PC-9 (cell line): Measurements from ENCODE around the gene NOXO1. TPM values are rescaled to one million over a fixed set of nuclear protein-coding genes. Genes with fewer than 3 reads are reported as not detected.

Source experiments
- BruUV-seq: library from RNA; stranded (reverse); fragments of 400-500 nt; replicated peaks from 2 replicates; lab custom pipeline; 2021; lab: Mats Ljungman, UMichigan
- CTCF ChIA-PET: fragments of 300-600 bp; sonication (Branson Sonifier 250); formaldehyde crosslinking; loops from one replicate; lab custom pipeline; 2022; ENCODE audit warnings: antibody characterized with exemption; lab: Charles Lee
- POLR2A ChIA-PET: fragments of 300-600 bp; sonication (Branson Sonifier 250); formaldehyde crosslinking; loops from one replicate; lab custom pipeline; 2022; ENCODE audit warnings: antibody characterized with exemption; ENCODE audit not compliant: unreplicated experiment; lab: Charles Lee
- DNase-seq, 2 experiments: peaks; one replicate each; pipeline versions ENCODE4 v3.0.0 to v3.0.0-alpha.2; 2015 to 2022; ENCODE audit warnings: mixed read lengths in 1 of 2
- H2AFZ ChIP-seq: fragments of 200-600 bp; sonication (generic); 2 replicates; pipeline ENCODE4 v1.8.1; 2017; ENCODE audit warnings: antibody characterized with exemption
- H3F3A ChIP-seq: fragments of 200-600 bp; sonication (generic); 2 replicates; pipeline ENCODE4 v1.8.1; 2017; ENCODE audit warnings: antibody characterized with exemption, mild to moderate bottlenecking, low read depth; ENCODE audit not compliant: insufficient read depth
- H3K27ac ChIP-seq: fragments of 200-600 bp; sonication (generic); 2 replicates; pipeline ENCODE4 v1.6.1; 2016; ENCODE audit warnings: mixed run types
- H3K27me3 ChIP-seq: fragments of 200-600 bp; sonication (generic); 2 replicates; pipeline ENCODE4 v1.6.1; 2016; ENCODE audit warnings: low read depth, mixed run types; ENCODE audit not compliant: insufficient read depth
- H3K36me3 ChIP-seq: fragments of 200-600 bp; sonication (generic); 2 replicates; pipeline ENCODE4 v1.6.1; 2016; ENCODE audit warnings: low read depth, mixed run types
- H3K4me1 ChIP-seq: fragments of 200-600 bp; sonication (generic); replicated peaks from 2 replicates; pipeline ENCODE4 v1.6.1; 2016; ENCODE audit warnings: mixed run types; ENCODE audit not compliant: insufficient read depth
- H3K4me2 ChIP-seq: fragments of 200-600 bp; sonication (generic); 2 replicates; pipeline ENCODE4 v1.6.1; 2017; ENCODE audit warnings: mixed run types
- H3K4me3 ChIP-seq: fragments of 200-600 bp; sonication (generic); 2 replicates; pipeline ENCODE4 v1.6.1; 2016; ENCODE audit warnings: mixed run types
- H3K79me2 ChIP-seq: fragments of 200-600 bp; sonication (generic); 2 replicates; pipeline ENCODE4 v1.6.1; 2017; ENCODE audit warnings: low read depth, mixed run types
- H3K9me2 ChIP-seq: fragments of 200-600 bp; sonication (generic); 2 replicates; pipeline ENCODE4 v1.8.1; 2017; ENCODE audit warnings: mild to moderate bottlenecking; ENCODE audit not compliant: insufficient read depth
- H3K9me3 ChIP-seq: fragments of 200-600 bp; sonication (generic); 2 replicates; pipeline ENCODE4 v1.8.1; 2016; ENCODE audit warnings: low read depth; ENCODE audit not compliant: insufficient read depth
- H4K20me1 ChIP-seq: fragments of 200-600 bp; sonication (generic); 2 replicates; pipeline ENCODE4 v1.8.1; 2017; ENCODE audit not compliant: insufficient read depth
- EZH2 ChIP-seq: fragments of 200-600 bp; sonication (generic); IDR thresholded peaks from 2 replicates; pipeline ENCODE4 v1.8.0; 2017; ENCODE audit warnings: antibody characterized with exemption, low read depth
- intact Hi-C: fragments of 100-400 bp; cut with micrococcal nuclease; formaldehyde crosslinking; loops from one replicate; pipeline ENCODE4 v1.10.0; 2022; ENCODE audit not compliant: unreplicated experiment
- total RNA-seq: library from RNA; stranded (reverse); gene quantifications from 2 replicates; pipeline ENCODE4 v1.2.3, GENCODE V29; 2021
- TF ChIP-seq, protein P1 (sequence below): fragments of 200-600 bp; sonication (generic); conservative IDR thresholded peaks from 2 replicates; pipeline ENCODE4 v1.6.1; 2017; ENCODE audit warnings: mixed run types, antibody characterized with exemption, mild to moderate bottlenecking, moderate library complexity

The NOXO1 gene
- total RNA-seq, 1 experiment from 2014 or later: 11.1 TPM

- Histone ChIP-seq H3K9me2 (no peaks in the 10 kb centered on the region), H3K4me1 (peaks cover 16% of the 10 kb centered on the region), H3K36me3 (no peaks in the 10 kb centered on the region), H3K9me3 (no peaks in the 10 kb centered on the region), H3K4me3 (no peak overlapping the region), H3K4me2 (no peak overlapping the region), H2AFZ (no peak overlapping the region), H3K27ac (no peak overlapping the region), H4K20me1 (peaks cover 4% of the 10 kb centered on the region; the same call in 1 of the 2 replicates), H3K27me3 (no peaks in the 10 kb centered on the region), H3F3A (peaks cover 9% of the 10 kb centered on the region; the same call in 1 of the 2 replicates), H3K79me2 (0 out of 2 replicates have a peak, but pooled peaks cover 4% of the 10 kb centered on the region)
- ChIA-PET POLR2A (no interaction called here), CTCF (no interaction called here)
- intact Hi-C loops: no loop called here
- no TSS peak for BruUV-seq
- TF ChIP-seq, protein P1, sequence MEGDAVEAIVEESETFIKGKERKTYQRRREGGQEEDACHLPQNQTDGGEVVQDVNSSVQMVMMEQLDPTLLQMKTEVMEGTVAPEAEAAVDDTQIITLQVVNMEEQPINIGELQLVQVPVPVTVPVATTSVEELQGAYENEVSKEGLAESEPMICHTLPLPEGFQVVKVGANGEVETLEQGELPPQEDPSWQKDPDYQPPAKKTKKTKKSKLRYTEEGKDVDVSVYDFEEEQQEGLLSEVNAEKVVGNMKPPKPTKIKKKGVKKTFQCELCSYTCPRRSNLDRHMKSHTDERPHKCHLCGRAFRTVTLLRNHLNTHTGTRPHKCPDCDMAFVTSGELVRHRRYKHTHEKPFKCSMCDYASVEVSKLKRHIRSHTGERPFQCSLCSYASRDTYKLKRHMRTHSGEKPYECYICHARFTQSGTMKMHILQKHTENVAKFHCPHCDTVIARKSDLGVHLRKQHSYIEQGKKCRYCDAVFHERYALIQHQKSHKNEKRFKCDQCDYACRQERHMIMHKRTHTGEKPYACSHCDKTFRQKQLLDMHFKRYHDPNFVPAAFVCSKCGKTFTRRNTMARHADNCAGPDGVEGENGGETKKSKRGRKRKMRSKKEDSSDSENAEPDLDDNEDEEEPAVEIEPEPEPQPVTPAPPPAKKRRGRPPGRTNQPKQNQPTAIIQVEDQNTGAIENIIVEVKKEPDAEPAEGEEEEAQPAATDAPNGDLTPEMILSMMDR: no peak
- no peak for TF ChIP-seq EZH2
- DNase-seq: no peak
Measured at GRCh38 chr16:2028620-2029220, 47.5 kb upstream of the NOXO1 start.

DNA sequence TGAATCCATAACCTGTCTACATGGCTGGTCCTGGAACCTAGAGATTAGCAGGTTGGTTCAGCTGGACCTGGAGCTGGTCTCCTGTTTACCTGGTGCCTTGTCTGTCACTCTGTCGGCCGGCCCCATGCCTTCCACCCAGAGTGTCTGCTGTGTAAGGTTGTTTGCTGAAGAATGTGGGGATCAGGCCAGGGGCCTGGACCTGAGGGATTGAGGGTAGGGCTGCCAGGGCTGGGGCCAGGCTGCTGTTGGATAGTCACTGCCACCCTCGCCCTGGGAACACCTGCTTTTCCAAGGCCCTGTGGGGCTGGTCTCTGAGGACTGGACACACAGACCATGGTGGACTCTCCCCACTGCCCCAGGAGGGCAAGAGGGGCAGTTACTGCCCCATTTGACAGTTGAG, 46.9 kb upstream of the NOXO1 start:
- no peak overlapping the region for H3K27ac ChIP-seq
- peaks cover 4% of the 10 kb centered on the region; the same call in 1 of the 2 replicates for H4K20me1 ChIP-seq
- intact Hi-C loops: no loop called here
- peaks cover 9% of the 10 kb centered on the region; the same call in 1 of the 2 replicates for H3F3A ChIP-seq
- no peak for DNase-seq
- no peaks in the 10 kb centered on the region for H3K27me3 ChIP-seq
- H3K4me3 ChIP-seq: no peak overlapping the region
- BruUV-seq: no TSS peak
- H3K4me2 ChIP-seq: peak overlapping the region; percentile 85
- no peaks in the 10 kb centered on the region for H3K36me3 ChIP-seq
- no peaks in the 10 kb centered on the region for H3K9me2 ChIP-seq
- ChIA-PET POLR2A (no interaction called here), CTCF (no interaction called here)
- peaks cover 13% of the 10 kb centered on the region for H3K4me1 ChIP-seq
- no peaks in the 10 kb centered on the region for H3K9me3 ChIP-seq
- TF ChIP-seq EZH2: no peak
- TF ChIP-seq, protein P1: no peak
- no peak overlapping the region for H2AFZ ChIP-seq
- H3K79me2 ChIP-seq: 0 out of 2 replicates have a peak, but pooled peaks cover 4% of the 10 kb centered on the region

DNA sequence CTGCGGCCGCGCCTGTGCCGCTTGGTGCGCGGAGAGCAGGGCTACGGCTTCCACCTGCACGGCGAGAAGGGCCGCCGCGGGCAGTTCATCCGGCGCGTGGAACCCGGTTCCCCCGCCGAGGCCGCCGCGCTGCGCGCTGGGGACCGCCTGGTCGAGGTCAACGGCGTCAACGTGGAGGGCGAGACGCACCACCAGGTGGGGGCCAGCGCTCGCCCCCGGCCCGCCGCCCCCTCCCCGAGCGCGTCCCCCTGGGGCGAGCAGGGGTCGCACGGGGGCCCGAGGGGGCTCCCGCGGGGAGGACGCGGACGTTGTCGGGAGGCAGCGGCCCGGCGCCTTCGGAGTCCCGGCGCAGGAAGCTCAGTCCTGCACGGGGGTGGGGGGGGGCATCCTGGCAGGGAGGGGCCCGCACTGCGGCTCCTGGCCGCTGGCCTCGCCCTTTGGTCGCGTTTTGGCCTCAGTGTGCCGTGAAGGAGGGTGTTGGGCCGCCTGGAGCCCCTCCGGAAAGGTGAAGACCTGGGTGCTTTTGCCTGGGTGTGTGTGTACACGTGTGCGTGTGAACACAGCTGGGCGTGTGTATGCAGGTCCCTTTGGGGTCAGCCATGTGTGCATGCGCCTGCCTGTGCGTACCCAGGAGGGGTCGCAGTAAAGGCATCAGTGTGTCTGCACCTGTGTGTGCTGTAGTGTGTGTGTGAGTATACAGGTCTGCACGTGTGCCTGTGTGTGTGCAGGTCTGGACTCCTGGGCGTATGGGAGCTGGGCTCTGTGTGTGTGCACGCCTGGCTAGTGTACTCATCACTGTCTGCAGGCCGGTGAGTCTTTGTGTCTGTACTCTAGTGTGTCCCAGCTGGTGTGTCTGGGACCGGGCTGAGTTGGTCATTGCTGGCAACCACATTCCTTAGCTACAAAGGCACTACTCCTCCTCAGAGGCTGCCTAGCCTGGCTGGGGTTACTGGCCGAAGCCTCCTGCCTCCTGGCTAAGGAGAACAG, 46.0 kb upstream of the NOXO1 start:
- DNase-seq: peak in 1 of 2 experiments; percentile 40
- Histone ChIP-seq H2AFZ (0 out of 2 replicates have a peak overlapping the region, but pooled peaks have one; percentile 22), H3K27me3 (no peaks in the 10 kb centered on the region), H3K4me2 (peak overlapping the region; percentile 85), H3K4me3 (peak overlapping the region; percentile 58), H3K36me3 (no peaks in the 10 kb centered on the region), H3K27ac (no peak overlapping the region), H3K79me2 (0 out of 2 replicates have a peak, but pooled peaks cover 4% of the 10 kb centered on the region), H4K20me1 (peaks cover 4% of the 10 kb centered on the region; the same call in 1 of the 2 replicates), H3K4me1 (peaks cover 16% of the 10 kb centered on the region), H3K9me2 (no peaks in the 10 kb centered on the region), H3F3A (peaks cover 9% of the 10 kb centered on the region; the same call in 1 of the 2 replicates), H3K9me3 (no peaks in the 10 kb centered on the region)
- ChIA-PET POLR2A (interaction anchor here (0.6 kb wide), 2 partner anchors 63 to 684 kb away, joined by 5 to 7 read pairs; partner anchors contain the start of gene RPS2), CTCF (interaction anchor here (0.6 to 0.7 kb wide), 2 partner anchors 14 to 21 kb away, joined by 5 to 12 read pairs; partner anchors contain the start of gene TSC2)
- BruUV-seq: TSS peak; percentile 28
- TF ChIP-seq EZH2: no peak
- TF ChIP-seq, protein P1: no peak; the same call in 1 of the 2 replicates
- intact Hi-C loops: no loop called here
